Liver (tissue), 9 donors: Measurements from ENCODE around the gene MYOZ2. TPM values are rescaled to one million over a fixed set of nuclear protein-coding genes. Genes with fewer than 3 reads are reported as not detected.

Experiments
- DNase-seq: peaks from one replicate; pipeline ENCODE4 v3.0.0-alpha.2; 2017; ENCODE audit warnings: low spot score
- H3K27ac ChIP-seq, 2 donors: one replicate each; pipeline ENCODE4 v1.7.0; 2013; ENCODE audit warnings: inconsistent platforms in 2 of 2, low read length in 2 of 2, control low read depth in 1 of 2, low read depth in 1 of 2, mild to moderate bottlenecking in 1 of 2
- H3K27me3 ChIP-seq, 4 donors: one replicate each; pipeline versions ENCODE4 v1.6.1 to v1.7.0; 2013; ENCODE audit warnings: low read length in 3 of 4, inconsistent platforms in 1 of 4, mild to moderate bottlenecking in 1 of 4, moderate library complexity in 1 of 4; ENCODE audit not compliant: control insufficient read depth in 4 of 4, insufficient read depth in 4 of 4
- H3K36me3 ChIP-seq, 4 donors: one replicate each; pipeline versions ENCODE4 v1.6.1 to v1.7.0; 2013; ENCODE audit warnings: low read length in 3 of 4, mild to moderate bottlenecking in 3 of 4, low read depth in 1 of 4, moderate library complexity in 1 of 4; ENCODE audit not compliant: control insufficient read depth in 4 of 4, insufficient read depth in 3 of 4
- H3K4me1 ChIP-seq, 4 donors: one replicate each; pipeline versions ENCODE4 v1.6.1 to v1.7.0; 2013; ENCODE audit warnings: low read length in 3 of 4, mild to moderate bottlenecking in 3 of 4, moderate library complexity in 1 of 4; ENCODE audit not compliant: control insufficient read depth in 4 of 4, insufficient read depth in 4 of 4
- H3K4me3 ChIP-seq, 3 donors: one replicate each; pipeline versions ENCODE4 v1.6.1 to v1.7.0; 2013; ENCODE audit warnings: low read length in 3 of 3, control low read depth in 1 of 3, low read depth in 1 of 3, mild to moderate bottlenecking in 1 of 3
- H3K9ac ChIP-seq, 2 donors: one replicate each; pipeline ENCODE4 v1.7.0; 2013; ENCODE audit warnings: low read length in 2 of 2, mild to moderate bottlenecking in 2 of 2, moderate library complexity in 2 of 2, control low read depth in 1 of 2, low read depth in 1 of 2
- H3K9me3 ChIP-seq, 4 donors: one replicate each; pipeline versions ENCODE4 v1.6.1 to v1.7.0; 2013; ENCODE audit warnings: low read length in 3 of 4; ENCODE audit not compliant: control insufficient read depth in 4 of 4
- ATF3 ChIP-seq: IDR thresholded peaks from 2 replicates; pipeline ENCODE4 v1.6.1; 2016; ENCODE audit warnings: antibody characterized with exemption
- CTCF ChIP-seq: fragments of 150-350 bp; IDR thresholded peaks from 2 replicates; pipeline ENCODE4 v1.5.1; 2017; ENCODE audit warnings: improper control_type of control experiment, low read depth, low read length; ENCODE audit not compliant: missing input control
- EGR1 ChIP-seq, 2 donors: IDR thresholded peaks; 2 replicates each; pipeline ENCODE4 v1.6.1; 2016 to 2018; ENCODE audit warnings: antibody characterized with exemption in 2 of 2, low read depth in 2 of 2
- FOXA1 ChIP-seq: IDR thresholded peaks from 2 replicates; pipeline ENCODE4 v1.6.1; 2016; ENCODE audit warnings: antibody characterized with exemption
- FOXA2 ChIP-seq: IDR thresholded peaks from 2 replicates; pipeline ENCODE4 v1.6.1; 2016; ENCODE audit warnings: antibody characterized with exemption
- GABPA ChIP-seq, 2 donors: IDR thresholded peaks in 1 of 2; conservative IDR thresholded peaks in 1 of 2; 2 replicates each; pipeline ENCODE4 v1.6.1; 2016; ENCODE audit warnings: antibody characterized with exemption in 2 of 2, mild to moderate bottlenecking in 1 of 2, moderate library complexity in 1 of 2
- HNF4A ChIP-seq, 2 donors: conservative IDR thresholded peaks; 2 replicates each; pipeline ENCODE4 v1.6.1; 2016; ENCODE audit warnings: antibody characterized with exemption in 2 of 2, mild to moderate bottlenecking in 2 of 2
- JUND ChIP-seq, 2 donors: IDR thresholded peaks; 2 replicates each; pipeline ENCODE4 v1.6.1; 2016; ENCODE audit warnings: antibody characterized with exemption in 2 of 2
- MAX ChIP-seq: IDR thresholded peaks from 2 replicates; pipeline ENCODE4 v1.6.1; 2016; ENCODE audit warnings: antibody characterized with exemption
- NR2F2 ChIP-seq: IDR thresholded peaks from 2 replicates; pipeline ENCODE4 v1.6.1; 2016; ENCODE audit warnings: antibody characterized with exemption
- RAD21 ChIP-seq, 2 donors: IDR thresholded peaks; 2 replicates each; pipeline ENCODE4 v1.6.1; 2016; ENCODE audit warnings: antibody characterized with exemption in 2 of 2, mild to moderate bottlenecking in 2 of 2
- REST ChIP-seq: IDR thresholded peaks from 2 replicates; pipeline ENCODE4 v1.6.1; 2016; ENCODE audit warnings: antibody characterized with exemption, mild to moderate bottlenecking
- RXRA ChIP-seq, 2 donors: IDR thresholded peaks; 2 replicates each; pipeline ENCODE4 v1.6.1; 2017 to 2018; ENCODE audit warnings: antibody characterized with exemption in 2 of 2, mild to moderate bottlenecking in 1 of 2
- SP1 ChIP-seq: IDR thresholded peaks from 2 replicates; pipeline ENCODE4 v1.6.1; 2018; ENCODE audit warnings: antibody characterized with exemption, mild to moderate bottlenecking
- ZBTB33 ChIP-seq: IDR thresholded peaks from 2 replicates; pipeline ENCODE4 v1.6.1; 2016; ENCODE audit warnings: antibody characterized with exemption
- WGBS: extraction: QIAGEN DNeasy Blood & Tissue Kit; methylation state at CpG from one replicate; pipeline ENCODE4 v1.1.7; 2013; 5-methylcytosine and 5-hydroxymethylcytosine counted together
- polyA plus RNA-seq, 2 donors: library from polyadenylated mRNA; stranded (reverse) in 1 of 2; unstranded in 1 of 2; fragments of 200-250 nt in 1 of 2; fragments of >200 nt in 1 of 2; fragmentation: Nextera tagmentation in 1 of 2; extraction: Ambion mirVana in 1 of 2; gene quantifications; one replicate each; pipeline versions ENCODE4 v1.2.1 to v1.2.3, GENCODE V29; 2013 to 2015
- total RNA-seq, 2 donors: library from RNA; depleted of rRNA; stranded (reverse); fragments of >200 nt; gene quantifications; one replicate each; pipeline ENCODE4 v1.2.3, GENCODE V29; 2014
- donor health status: healthy.
- donor health status: healthy.
- donor health status: healthy.
- donor health status: healthy.
- donor health status: healthy.

MYOZ2 gene
- total and polyA plus RNA-seq, 4 donors = 0.03 to 0.08 TPM; not detected in 2

GRCh38 chr4:119227690-119228089 lies 92.1 kb downstream of the MYOZ2 start:
- DNase-seq = no peak
- peaks cover 0 to 3% (median under 1%) of the 10 kb centered on the region in 4 donors for H3K4me1 ChIP-seq
- no peak overlapping the region for H3K27ac ChIP-seq
- H3K27me3 ChIP-seq = no peaks in the 10 kb centered on the region
- TF ChIP-seq HNF4A (conservative IDR thresholded peaks at IDR 0.05) (no peak), CTCF (no peak), REST (no peak)
- H3K9ac ChIP-seq = no peak overlapping the region
- peaks cover 0 to 4% (median 0%) of the 10 kb centered on the region in 4 donors for H3K36me3 ChIP-seq
- no peaks in the 10 kb centered on the region for H3K9me3 ChIP-seq
- no peak overlapping the region for H3K4me3 ChIP-seq

GRCh38 chr4:119228406-119228805 lies 92.8 kb downstream of the MYOZ2 start:
- Histone ChIP-seq H3K27ac (no peak overlapping the region), H3K27me3 (no peaks in the 10 kb centered on the region), H3K36me3 (peaks cover 0 to 4% (median 0%) of the 10 kb centered on the region in 4 donors), H3K9me3 (no peaks in the 10 kb centered on the region), H3K4me1 (peaks cover 0 to 3% (median under 1%) of the 10 kb centered on the region in 4 donors), H3K9ac (no peak overlapping the region), H3K4me3 (no peak overlapping the region)
- WGBS = 94% methylated on average over 3 of the region's 3 CpGs
- TF ChIP-seq ZBTB33 (no peak), RAD21 (IDR thresholded peaks at IDR 0.05) (no peak), HNF4A (conservative IDR thresholded peaks at IDR 0.05) (no peak), FOXA2 (no peak), CTCF (no peak), NR2F2 (no peak), MAX (no peak), ATF3 (no peak), GABPA (IDR thresholded peaks at IDR 0.05 in 1 of 2, conservative IDR thresholded peaks at IDR 0.05 in 1 of 2) (no peak), JUND (IDR thresholded peaks at IDR 0.05) (no peak), SP1 (no peak), FOXA1 (no peak), EGR1 (IDR thresholded peaks at IDR 0.05; ENCODE audit: low read depth in 2 of 2) (no peak), RXRA (IDR thresholded peaks at IDR 0.05) (no peak)
- no peak for DNase-seq
